Measurements from ENCODE around the gene SPATA21. TPM values are rescaled to one million over a fixed set of nuclear protein-coding genes. Genes with fewer than 3 reads are reported as not detected.

Gene SPATA21
- total and polyA plus RNA-seq, 4 donors = 0.08 to 0.42 TPM; not detected in 2

- Histone ChIP-seq H3K9ac (ENCODE audit: low read depth in 1 of 2, low read length in 2 of 2) (no peak overlapping the region), H3K27ac (ENCODE audit: low read depth in 1 of 2, low read length in 2 of 2) (no peak overlapping the region), H3K9me3 (ENCODE audit: control insufficient read depth in 4 of 4, low read length in 3 of 4) (no peaks in the 10 kb centered on the region), H3K27me3 (ENCODE audit: control insufficient read depth in 4 of 4, insufficient read depth in 4 of 4, low read length in 3 of 4) (no peaks in the 10 kb centered on the region), H3K36me3 (ENCODE audit: control insufficient read depth in 4 of 4, insufficient read depth in 3 of 4, low read depth in 1 of 4, low read length in 3 of 4) (peaks cover 0 to 9% (median 4%) of the 10 kb centered on the region in 4 donors), H3K4me3 (ENCODE audit: low read depth in 1 of 3, low read length in 3 of 3) (no peak overlapping the region), H3K4me1 (ENCODE audit: control insufficient read depth in 4 of 4, insufficient read depth in 4 of 4, low read length in 3 of 4) (no peaks in the 10 kb centered on the region)
- no peak for TF ChIP-seq MAX (IDR thresholded peaks at IDR 0.05)
- TF ChIP-seq GABPA (IDR thresholded peaks at IDR 0.05 in 1 of 2, conservative IDR thresholded peaks at IDR 0.05 in 1 of 2) = no peak
- no peak for TF ChIP-seq HNF4G (IDR thresholded peaks at IDR 0.05)
- TF ChIP-seq, protein P1, sequence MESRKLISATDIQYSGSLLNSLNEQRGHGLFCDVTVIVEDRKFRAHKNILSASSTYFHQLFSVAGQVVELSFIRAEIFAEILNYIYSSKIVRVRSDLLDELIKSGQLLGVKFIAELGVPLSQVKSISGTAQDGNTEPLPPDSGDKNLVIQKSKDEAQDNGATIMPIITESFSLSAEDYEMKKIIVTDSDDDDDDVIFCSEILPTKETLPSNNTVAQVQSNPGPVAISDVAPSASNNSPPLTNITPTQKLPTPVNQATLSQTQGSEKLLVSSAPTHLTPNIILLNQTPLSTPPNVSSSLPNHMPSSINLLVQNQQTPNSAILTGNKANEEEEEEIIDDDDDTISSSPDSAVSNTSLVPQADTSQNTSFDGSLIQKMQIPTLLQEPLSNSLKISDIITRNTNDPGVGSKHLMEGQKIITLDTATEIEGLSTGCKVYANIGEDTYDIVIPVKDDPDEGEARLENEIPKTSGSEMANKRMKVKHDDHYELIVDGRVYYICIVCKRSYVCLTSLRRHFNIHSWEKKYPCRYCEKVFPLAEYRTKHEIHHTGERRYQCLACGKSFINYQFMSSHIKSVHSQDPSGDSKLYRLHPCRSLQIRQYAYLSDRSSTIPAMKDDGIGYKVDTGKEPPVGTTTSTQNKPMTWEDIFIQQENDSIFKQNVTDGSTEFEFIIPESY (IDR thresholded peaks at IDR 0.05) = no peak
- no peak for TF ChIP-seq HNF4A (conservative IDR thresholded peaks at IDR 0.05)
- TF ChIP-seq FOXA2 (IDR thresholded peaks at IDR 0.05) = no peak
- TF ChIP-seq EGR1 (IDR thresholded peaks at IDR 0.05; ENCODE audit: low read depth in 2 of 2) = no peak
- TF ChIP-seq, protein P2, sequence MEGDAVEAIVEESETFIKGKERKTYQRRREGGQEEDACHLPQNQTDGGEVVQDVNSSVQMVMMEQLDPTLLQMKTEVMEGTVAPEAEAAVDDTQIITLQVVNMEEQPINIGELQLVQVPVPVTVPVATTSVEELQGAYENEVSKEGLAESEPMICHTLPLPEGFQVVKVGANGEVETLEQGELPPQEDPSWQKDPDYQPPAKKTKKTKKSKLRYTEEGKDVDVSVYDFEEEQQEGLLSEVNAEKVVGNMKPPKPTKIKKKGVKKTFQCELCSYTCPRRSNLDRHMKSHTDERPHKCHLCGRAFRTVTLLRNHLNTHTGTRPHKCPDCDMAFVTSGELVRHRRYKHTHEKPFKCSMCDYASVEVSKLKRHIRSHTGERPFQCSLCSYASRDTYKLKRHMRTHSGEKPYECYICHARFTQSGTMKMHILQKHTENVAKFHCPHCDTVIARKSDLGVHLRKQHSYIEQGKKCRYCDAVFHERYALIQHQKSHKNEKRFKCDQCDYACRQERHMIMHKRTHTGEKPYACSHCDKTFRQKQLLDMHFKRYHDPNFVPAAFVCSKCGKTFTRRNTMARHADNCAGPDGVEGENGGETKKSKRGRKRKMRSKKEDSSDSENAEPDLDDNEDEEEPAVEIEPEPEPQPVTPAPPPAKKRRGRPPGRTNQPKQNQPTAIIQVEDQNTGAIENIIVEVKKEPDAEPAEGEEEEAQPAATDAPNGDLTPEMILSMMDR (IDR thresholded peaks at IDR 0.05; ENCODE audit: low read depth, low read length, missing input control) = no peak
- no peak for TF ChIP-seq RAD21 (IDR thresholded peaks at IDR 0.05)
- TF ChIP-seq RXRA (IDR thresholded peaks at IDR 0.05) = no peak
- TF ChIP-seq JUND (IDR thresholded peaks at IDR 0.05) = no peak
- no peak for TF ChIP-seq NR2F2 (IDR thresholded peaks at IDR 0.05)
- no peak for TF ChIP-seq ATF3 (IDR thresholded peaks at IDR 0.05)
- TF ChIP-seq SP1 (IDR thresholded peaks at IDR 0.05) = no peak
- TF ChIP-seq, protein P3, sequence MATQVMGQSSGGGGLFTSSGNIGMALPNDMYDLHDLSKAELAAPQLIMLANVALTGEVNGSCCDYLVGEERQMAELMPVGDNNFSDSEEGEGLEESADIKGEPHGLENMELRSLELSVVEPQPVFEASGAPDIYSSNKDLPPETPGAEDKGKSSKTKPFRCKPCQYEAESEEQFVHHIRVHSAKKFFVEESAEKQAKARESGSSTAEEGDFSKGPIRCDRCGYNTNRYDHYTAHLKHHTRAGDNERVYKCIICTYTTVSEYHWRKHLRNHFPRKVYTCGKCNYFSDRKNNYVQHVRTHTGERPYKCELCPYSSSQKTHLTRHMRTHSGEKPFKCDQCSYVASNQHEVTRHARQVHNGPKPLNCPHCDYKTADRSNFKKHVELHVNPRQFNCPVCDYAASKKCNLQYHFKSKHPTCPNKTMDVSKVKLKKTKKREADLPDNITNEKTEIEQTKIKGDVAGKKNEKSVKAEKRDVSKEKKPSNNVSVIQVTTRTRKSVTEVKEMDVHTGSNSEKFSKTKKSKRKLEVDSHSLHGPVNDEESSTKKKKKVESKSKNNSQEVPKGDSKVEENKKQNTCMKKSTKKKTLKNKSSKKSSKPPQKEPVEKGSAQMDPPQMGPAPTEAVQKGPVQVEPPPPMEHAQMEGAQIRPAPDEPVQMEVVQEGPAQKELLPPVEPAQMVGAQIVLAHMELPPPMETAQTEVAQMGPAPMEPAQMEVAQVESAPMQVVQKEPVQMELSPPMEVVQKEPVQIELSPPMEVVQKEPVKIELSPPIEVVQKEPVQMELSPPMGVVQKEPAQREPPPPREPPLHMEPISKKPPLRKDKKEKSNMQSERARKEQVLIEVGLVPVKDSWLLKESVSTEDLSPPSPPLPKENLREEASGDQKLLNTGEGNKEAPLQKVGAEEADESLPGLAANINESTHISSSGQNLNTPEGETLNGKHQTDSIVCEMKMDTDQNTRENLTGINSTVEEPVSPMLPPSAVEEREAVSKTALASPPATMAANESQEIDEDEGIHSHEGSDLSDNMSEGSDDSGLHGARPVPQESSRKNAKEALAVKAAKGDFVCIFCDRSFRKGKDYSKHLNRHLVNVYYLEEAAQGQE (IDR thresholded peaks at IDR 0.05) = no peak
- no peak for TF ChIP-seq FOXA1 (IDR thresholded peaks at IDR 0.05)
- TF ChIP-seq TAF1 (conservative IDR thresholded peaks at IDR 0.05) = no peak
- TF ChIP-seq YY1 (IDR thresholded peaks at IDR 0.05) = no peak
- DNase-seq (ENCODE audit: low spot score) = no peak
- WGBS = 96% methylated on average over 28 of the region's 28 CpGs
Observed at GRCh38 chr1:16474166-16474800, 37.1 kb upstream of the SPATA21 start.
